ENCODE results near the gene TTC38. TPM values are rescaled to one million over a fixed set of nuclear protein-coding genes. Genes with fewer than 3 reads are reported as not detected.

The TTC38 gene
- polyA plus RNA-seq, 1 experiment = 26.6 TPM

- Histone ChIP-seq H3K4me3 (ENCODE audit: low read depth, low read length) (no peak overlapping the region), H3K27me3 (ENCODE audit: control insufficient read depth, insufficient read depth, low read length) (no peaks in the 10 kb centered on the region), H3K36me3 (ENCODE audit: control insufficient read depth, insufficient read depth, low read length) (peaks cover 10% of the 10 kb centered on the region)
- CTCF ChIA-PET = no interaction called here
- DNase-seq (ENCODE audit: low read depth) = no peak
- TF ChIP-seq CTCF (IDR thresholded peaks at IDR 0.05; ENCODE audit: insufficient read depth, low read depth, low read length) = no peak
- POLR2A ChIA-PET = no interaction called here
Measured at GRCh38 chr22:46234969-46235368, 32.8 kb upstream of the TTC38 start.

- ChIA-PET POLR2A (no interaction called here), CTCF (interaction anchor here (1.0 to 1.2 kb wide), 3 partner anchors 9 to 121 kb away, joined by 3 read pairs; no protein-coding TSS in a partner anchor)
- peaks cover 14% of the 10 kb centered on the region for H3K36me3 ChIP-seq (ENCODE audit: control insufficient read depth, insufficient read depth, low read length)
- no peak overlapping the region for H3K4me3 ChIP-seq (ENCODE audit: low read depth, low read length)
- no peak for DNase-seq (ENCODE audit: low read depth)
- no peaks in the 10 kb centered on the region for H3K27me3 ChIP-seq (ENCODE audit: control insufficient read depth, insufficient read depth, low read length)
- no peak for TF ChIP-seq CTCF (IDR thresholded peaks at IDR 0.05; ENCODE audit: insufficient read depth, low read depth, low read length)
Measured at GRCh38 chr22:46237453-46238124, 30.2 kb upstream of the TTC38 start.

GRCh38 chr22:46238541-46238940 is 29.3 kb upstream of the TTC38 start:
- Histone ChIP-seq H3K27me3 (ENCODE audit: control insufficient read depth, insufficient read depth, low read length) (no peaks in the 10 kb centered on the region), H3K4me3 (ENCODE audit: low read depth, low read length) (no peak overlapping the region), H3K36me3 (ENCODE audit: control insufficient read depth, insufficient read depth, low read length) (peaks cover 13% of the 10 kb centered on the region)
- CTCF ChIA-PET = interaction anchor here (1.1 kb wide), 1 partner anchor 14 kb away, joined by 3 read pairs; no protein-coding TSS in a partner anchor
- no peak for TF ChIP-seq CTCF (IDR thresholded peaks at IDR 0.05; ENCODE audit: insufficient read depth, low read depth, low read length)
- POLR2A ChIA-PET = no interaction called here
- DNase-seq (ENCODE audit: low read depth) = no peak

GRCh38 chr22:46239261-46240048 is 28.4 kb upstream of the TTC38 start:
- Histone ChIP-seq H3K27me3 (ENCODE audit: control insufficient read depth, insufficient read depth, low read length) (no peaks in the 10 kb centered on the region), H3K4me3 (ENCODE audit: low read depth, low read length) (no peak overlapping the region), H3K36me3 (ENCODE audit: control insufficient read depth, insufficient read depth, low read length) (peaks cover 13% of the 10 kb centered on the region)
- no peak for DNase-seq (ENCODE audit: low read depth)
- ChIA-PET CTCF (no interaction called here), POLR2A (no interaction called here)
- no peak for TF ChIP-seq CTCF (IDR thresholded peaks at IDR 0.05; ENCODE audit: insufficient read depth, low read depth, low read length)

GRCh38 chr22:46240073-46240472 is 27.7 kb upstream of the TTC38 start:
- H3K27me3 ChIP-seq (ENCODE audit: control insufficient read depth, insufficient read depth, low read length) = no peaks in the 10 kb centered on the region
- POLR2A ChIA-PET = no interaction called here
- no peak overlapping the region for H3K4me3 ChIP-seq (ENCODE audit: low read depth, low read length)
- DNase-seq (ENCODE audit: low read depth) = no peak
- H3K36me3 ChIP-seq (ENCODE audit: control insufficient read depth, insufficient read depth, low read length) = peaks cover 13% of the 10 kb centered on the region
- CTCF ChIA-PET = no interaction called here
- TF ChIP-seq CTCF (IDR thresholded peaks at IDR 0.05; ENCODE audit: insufficient read depth, low read depth, low read length) = no peak
